Upper lobe of left lung (tissue), 6 donors: Measurements from ENCODE around the gene AGGF1. TPM values are rescaled to one million over a fixed set of nuclear protein-coding genes. Genes with fewer than 3 reads are reported as not detected.

ENCODE experiments used
- ATAC-seq, 2 donors: fragments of 200-7000 bp; cut with Tn5 transposase; one replicate each; pipeline ENCODE4 v1.9.1; 2022; ENCODE audit warnings: mild to moderate bottlenecking in 2 of 2, moderate library complexity in 2 of 2; ENCODE audit not compliant: low FRiP score in 2 of 2
- DNase-seq, 2 donors: peaks; one replicate each; pipeline ENCODE4 v3.0.0-alpha.2; 2019 to 2020
- H3K27ac ChIP-seq, 4 donors: fragments of 200-600 bp; sonication (generic); one replicate each; pipeline ENCODE4 v1.5.1; 2016 to 2019
- H3K27me3 ChIP-seq, 4 donors: fragments of 200-600 bp; sonication (generic); one replicate each; pipeline ENCODE4 v1.5.1; 2017 to 2019
- H3K36me3 ChIP-seq, 4 donors: fragments of 200-600 bp; sonication (generic); one replicate each; pipeline ENCODE4 v1.5.1; 2016 to 2019
- H3K4me1 ChIP-seq, 4 donors: fragments of 200-600 bp; sonication (generic); one replicate each; pipeline ENCODE4 v1.5.1; 2018 to 2019
- H3K4me3 ChIP-seq, 4 donors: fragments of 200-600 bp; sonication (generic); one replicate each; pipeline ENCODE4 v1.5.1; 2017 to 2019; ENCODE audit warnings: mild to moderate bottlenecking in 2 of 4, moderate library complexity in 1 of 4
- H3K9me3 ChIP-seq, 4 donors: fragments of 200-600 bp; sonication (generic); one replicate each; pipeline ENCODE4 v1.5.1; 2018 to 2019
- EP300 ChIP-seq, 4 donors: sonication (generic); formaldehyde crosslinking; IDR thresholded peaks; one replicate each; pipeline ENCODE4 v1.5.1; 2017; ENCODE audit warnings: antibody characterized with exemption in 4 of 4, control low read depth in 2 of 4
- POLR2A ChIP-seq, 4 donors: fragments of 450-650 bp; IDR thresholded peaks; one replicate each; pipeline ENCODE4 v1.5.1; 2016 to 2017; ENCODE audit warnings: antibody characterized with exemption in 4 of 4, mild to moderate bottlenecking in 2 of 4
- POLR2AphosphoS5 ChIP-seq, 2 donors: sonication (generic); formaldehyde crosslinking; IDR thresholded peaks; one replicate each; pipeline ENCODE4 v1.5.1; 2017; ENCODE audit warnings: antibody characterized with exemption in 2 of 2
- WGBS, 2 donors: methylation state at CpG; one replicate each; pipeline ENCODE4 v1.1.5; 2017 to 2018; 5-methylcytosine and 5-hydroxymethylcytosine counted together
- total RNA-seq, 6 donors: library from RNA; depleted of rRNA in 4 of 6; stranded (reverse); fragments of >200 nt in 4 of 6; gene quantifications; one replicate each; pipeline versions ENCODE4 v1.1.0 to v1.2.1, GENCODE V29; 2016 to 2021
- TF ChIP-seq, protein P1 (sequence below), 6 experiments: fragments of 450-650 bp in 4 of 6; fragments of 200-600 bp in 2 of 6; sonication (generic) in 2 of 6; IDR thresholded peaks; one replicate each; pipeline ENCODE4 v1.5.1; 2016 to 2019; ENCODE audit warnings: antibody characterized with exemption in 6 of 6
- donor health status: DM: no; HTN: no; CAD: no; lungs with moderate emphysema.
- donor health status: DM: no; HTN: yes; CAD: no; lungs with severe emphysema.

The AGGF1 gene
- total RNA-seq, 6 donors from 2014 or later, result 20.4 to 51.3 (median 26.3) TPM

DNA sequence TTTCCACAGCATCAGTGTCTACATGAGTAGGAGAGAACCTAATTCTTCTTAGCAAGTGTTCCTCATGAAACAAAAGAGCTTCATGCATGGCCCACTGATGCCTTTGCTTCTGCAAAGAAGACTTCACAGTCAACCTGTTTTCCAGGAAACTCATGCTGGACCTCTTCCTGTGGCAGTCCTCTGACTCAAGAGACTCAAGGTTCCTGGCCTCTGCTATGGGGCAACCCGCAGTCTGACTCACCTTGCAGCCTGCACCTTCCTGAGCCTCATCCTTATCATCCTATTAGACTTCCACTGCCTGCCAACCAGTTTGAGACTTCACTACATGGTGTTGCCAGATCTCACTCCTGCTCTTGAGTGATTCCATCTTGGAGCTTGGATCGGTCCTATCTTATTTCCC lies 17.6 kb upstream of the AGGF1 start:
- Histone ChIP-seq H3K27me3 (no peaks in the 10 kb centered on the region), H3K4me3 (no peak overlapping the region), H3K4me1 (no peaks in the 10 kb centered on the region), H3K27ac (no peak overlapping the region), H3K9me3 (no peaks in the 10 kb centered on the region), H3K36me3 (no peaks in the 10 kb centered on the region)
- WGBS, 2 donors, result 93 to 95% methylated on average over 2 of the region's 2 CpGs
- TF ChIP-seq POLR2AphosphoS5 (IDR thresholded peaks at IDR 0.05) (no peak), POLR2A (IDR thresholded peaks at IDR 0.05) (no peak), EP300 (IDR thresholded peaks at IDR 0.05) (no peak)
- TF ChIP-seq, protein P1, sequence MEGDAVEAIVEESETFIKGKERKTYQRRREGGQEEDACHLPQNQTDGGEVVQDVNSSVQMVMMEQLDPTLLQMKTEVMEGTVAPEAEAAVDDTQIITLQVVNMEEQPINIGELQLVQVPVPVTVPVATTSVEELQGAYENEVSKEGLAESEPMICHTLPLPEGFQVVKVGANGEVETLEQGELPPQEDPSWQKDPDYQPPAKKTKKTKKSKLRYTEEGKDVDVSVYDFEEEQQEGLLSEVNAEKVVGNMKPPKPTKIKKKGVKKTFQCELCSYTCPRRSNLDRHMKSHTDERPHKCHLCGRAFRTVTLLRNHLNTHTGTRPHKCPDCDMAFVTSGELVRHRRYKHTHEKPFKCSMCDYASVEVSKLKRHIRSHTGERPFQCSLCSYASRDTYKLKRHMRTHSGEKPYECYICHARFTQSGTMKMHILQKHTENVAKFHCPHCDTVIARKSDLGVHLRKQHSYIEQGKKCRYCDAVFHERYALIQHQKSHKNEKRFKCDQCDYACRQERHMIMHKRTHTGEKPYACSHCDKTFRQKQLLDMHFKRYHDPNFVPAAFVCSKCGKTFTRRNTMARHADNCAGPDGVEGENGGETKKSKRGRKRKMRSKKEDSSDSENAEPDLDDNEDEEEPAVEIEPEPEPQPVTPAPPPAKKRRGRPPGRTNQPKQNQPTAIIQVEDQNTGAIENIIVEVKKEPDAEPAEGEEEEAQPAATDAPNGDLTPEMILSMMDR (IDR thresholded peaks at IDR 0.05), result no peak
- ATAC-seq (no peak), DNase-seq (no peak)

DNA sequence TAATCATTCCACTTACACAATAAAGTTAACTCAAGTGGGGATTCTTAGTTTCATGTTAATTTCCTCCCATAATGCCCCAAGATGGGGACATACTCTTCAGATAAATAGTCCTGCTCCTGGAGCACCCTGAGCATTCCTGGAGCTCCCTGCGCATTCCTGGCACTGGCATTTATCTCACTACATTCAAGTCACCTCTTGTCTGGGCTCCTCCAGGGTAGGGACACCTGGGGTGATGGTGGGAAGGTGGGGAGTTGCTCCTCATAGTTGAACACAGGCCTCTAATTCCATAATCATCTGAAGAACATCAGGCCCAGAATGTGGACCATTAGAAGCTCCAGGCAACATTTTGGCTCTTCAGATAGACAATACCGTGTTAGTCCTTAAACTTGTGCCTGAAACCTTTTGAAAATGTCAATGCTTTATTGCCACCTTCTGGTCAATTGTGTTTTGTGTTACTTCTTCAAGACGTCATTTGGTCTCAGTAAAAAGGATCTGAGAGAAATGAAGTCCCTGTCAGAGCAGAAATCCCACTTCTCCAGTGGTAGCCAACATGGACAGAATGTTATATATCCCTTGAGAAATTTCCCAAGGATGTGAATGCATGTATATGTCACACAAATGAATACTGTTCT lies 14.2 kb upstream of the AGGF1 start:
- Histone ChIP-seq H3K9me3 (no peaks in the 10 kb centered on the region), H3K27ac (no peak overlapping the region), H3K4me1 (no peaks in the 10 kb centered on the region), H3K4me3 (no peak overlapping the region), H3K27me3 (no peaks in the 10 kb centered on the region), H3K36me3 (no peaks in the 10 kb centered on the region)
- no peak for TF ChIP-seq POLR2AphosphoS5 (IDR thresholded peaks at IDR 0.05)
- TF ChIP-seq, protein P1 (IDR thresholded peaks at IDR 0.05), result peak in 3 of 6 experiments; percentile 27 to 54 (median 40)
- TF ChIP-seq EP300 (IDR thresholded peaks at IDR 0.05), result no peak
- ATAC-seq (peak in 1 of 2 donors; percentile 39), DNase-seq (no peak)
- WGBS, 2 donors, result 31 to 35% methylated on average over 3 of the region's 3 CpGs

DNA sequence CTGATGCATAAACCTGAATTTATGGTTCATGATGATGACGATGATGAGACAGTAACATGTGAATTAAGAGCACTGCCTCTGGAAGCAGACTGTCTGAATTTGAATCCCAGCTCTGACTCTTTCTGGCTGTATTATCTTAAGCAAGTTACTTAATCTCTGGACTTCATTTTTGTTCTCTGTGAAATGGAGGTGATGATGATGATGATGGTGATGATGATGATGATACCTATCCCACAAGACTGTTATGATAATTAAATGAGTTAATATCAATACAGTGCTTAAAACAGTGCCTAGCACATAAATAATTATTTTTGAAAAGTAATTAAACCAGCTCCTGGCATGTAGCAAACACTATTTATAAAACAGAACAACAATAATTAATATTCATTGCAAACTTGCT lies 13.2 kb upstream of the AGGF1 start:
- Histone ChIP-seq H3K4me3 (no peak overlapping the region), H3K27ac (no peak overlapping the region), H3K4me1 (no peaks in the 10 kb centered on the region), H3K36me3 (no peaks in the 10 kb centered on the region), H3K27me3 (no peaks in the 10 kb centered on the region), H3K9me3 (no peaks in the 10 kb centered on the region)
- DNase-seq (no peak), ATAC-seq (no peak)
- TF ChIP-seq POLR2A (IDR thresholded peaks at IDR 0.05), result no peak
- TF ChIP-seq EP300 (IDR thresholded peaks at IDR 0.05), result no peak
- TF ChIP-seq, protein P1 (IDR thresholded peaks at IDR 0.05), result no peak
- no peak for TF ChIP-seq POLR2AphosphoS5 (IDR thresholded peaks at IDR 0.05)
- WGBS, 2 donors, result 84 to 97% methylated on average over 1 of the region's 1 CpG

DNA sequence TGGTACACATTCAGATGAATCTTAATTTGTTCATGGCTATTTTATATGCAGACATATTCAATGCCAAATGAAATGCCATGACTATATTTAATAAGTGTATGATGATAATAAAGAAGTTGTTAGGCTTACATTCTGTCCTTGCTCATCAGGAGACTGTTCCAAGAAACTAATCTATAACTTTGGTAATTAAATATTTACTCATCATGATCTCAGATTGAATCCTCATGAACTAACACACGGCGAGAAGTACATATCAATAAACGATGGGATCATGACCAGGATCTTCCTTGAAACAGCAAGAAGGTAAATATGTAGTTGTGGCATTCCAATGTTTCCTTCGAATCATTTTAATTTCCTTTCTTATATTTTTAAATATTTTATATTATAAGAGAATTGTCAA lies 12.5 kb upstream of the AGGF1 start:
- H3K9me3 ChIP-seq, result no peaks in the 10 kb centered on the region
- DNase-seq (no peak), ATAC-seq (no peak)
- H3K36me3 ChIP-seq, result no peaks in the 10 kb centered on the region
- no peaks in the 10 kb centered on the region for H3K27me3 ChIP-seq
- no peak for TF ChIP-seq POLR2AphosphoS5 (IDR thresholded peaks at IDR 0.05)
- TF ChIP-seq, protein P1 (IDR thresholded peaks at IDR 0.05), result no peak
- TF ChIP-seq POLR2A (IDR thresholded peaks at IDR 0.05), result no peak
- TF ChIP-seq EP300 (IDR thresholded peaks at IDR 0.05), result no peak
- no peak overlapping the region for H3K4me3 ChIP-seq
- H3K27ac ChIP-seq, result no peak overlapping the region
- H3K4me1 ChIP-seq, result no peaks in the 10 kb centered on the region
- 74 to 76% methylated on average over 4 of the region's 4 CpGs for WGBS, 2 donors
